Breast epithelium (tissue), 4 donors: ENCODE results near the gene CDKN2B-AS1. TPM values are rescaled to one million over a fixed set of nuclear protein-coding genes. Genes with fewer than 3 reads are reported as not detected.
A peak's percentile ranks its signal among the peaks of the same experiment; 100 is the strongest.

Experiments
- DNase-seq, 2 donors: peaks; one replicate each; pipeline ENCODE4 v3.0.0-alpha.2; 2019; ENCODE audit warnings: low spot score in 2 of 2
- H3K27ac ChIP-seq, 2 donors: fragments of 200-600 bp; sonication (generic) in 1 of 2; one replicate each; pipeline ENCODE4 v1.5.1; 2016 to 2019; ENCODE audit warnings: mild to moderate bottlenecking in 1 of 2
- H3K27me3 ChIP-seq, 2 donors: fragments of 200-600 bp; sonication (generic) in 1 of 2; one replicate each; pipeline versions ENCODE4 v1.5.1 to v1.6.0; 2017 to 2019; ENCODE audit warnings: control low read depth in 1 of 2, mild to moderate bottlenecking in 1 of 2
- H3K36me3 ChIP-seq: fragments of 200-600 bp; one replicate; pipeline ENCODE4 v1.5.1; 2019
- H3K4me1 ChIP-seq, 2 donors: fragments of 200-600 bp; sonication (generic); one replicate each; pipeline ENCODE4 v1.5.1; 2016 to 2019; ENCODE audit warnings: control low read depth in 1 of 2
- H3K4me3 ChIP-seq, 3 donors: fragments of 200-600 bp; sonication (generic); 1 replicate in 2 of 3; 2 replicates in 1 of 3; pipeline ENCODE4 v1.5.1; 2016 to 2019; ENCODE audit warnings: mild to moderate bottlenecking in 3 of 3, moderate library complexity in 2 of 3
- H3K9me3 ChIP-seq, 2 donors: fragments of 200-600 bp; sonication (generic) in 1 of 2; one replicate each; pipeline ENCODE4 v1.5.1; 2016 to 2019; ENCODE audit warnings: control low read depth in 1 of 2
- CTCF ChIP-seq, 3 donors: fragments of 450-650 bp; IDR thresholded peaks; one replicate each; pipeline ENCODE4 v1.5.1; 2016 to 2017; ENCODE audit warnings: antibody characterized with exemption in 3 of 3, mild to moderate bottlenecking in 3 of 3, moderate library complexity in 3 of 3
- POLR2A ChIP-seq: fragments of 450-650 bp; IDR thresholded peaks from one replicate; pipeline ENCODE4 v1.6.1; 2016; ENCODE audit warnings: antibody characterized with exemption, mild to moderate bottlenecking, moderate library complexity
- POLR2AphosphoS5 ChIP-seq, 3 donors: sonication (generic); formaldehyde crosslinking; IDR thresholded peaks; one replicate each; pipeline ENCODE4 v1.6.1; 2017; ENCODE audit warnings: antibody characterized with exemption in 3 of 3
- intact Hi-C: fragments of 100-400 bp; cut with DNase I; formaldehyde crosslinking; loops from one replicate; pipeline ENCODE4 v1.15.1; 2023; ENCODE audit warnings: low total_unique reads
- total RNA-seq, 3 donors: library from RNA; depleted of rRNA; stranded (reverse); fragments of >200 nt; gene quantifications; one replicate each; pipeline ENCODE4 v1.1.0, GENCODE V29; 2016

Gene CDKN2B-AS1
- total RNA-seq, 3 donors from 2014 or later: 1.3 to 4.6 (median 3.2) TPM

DNA sequence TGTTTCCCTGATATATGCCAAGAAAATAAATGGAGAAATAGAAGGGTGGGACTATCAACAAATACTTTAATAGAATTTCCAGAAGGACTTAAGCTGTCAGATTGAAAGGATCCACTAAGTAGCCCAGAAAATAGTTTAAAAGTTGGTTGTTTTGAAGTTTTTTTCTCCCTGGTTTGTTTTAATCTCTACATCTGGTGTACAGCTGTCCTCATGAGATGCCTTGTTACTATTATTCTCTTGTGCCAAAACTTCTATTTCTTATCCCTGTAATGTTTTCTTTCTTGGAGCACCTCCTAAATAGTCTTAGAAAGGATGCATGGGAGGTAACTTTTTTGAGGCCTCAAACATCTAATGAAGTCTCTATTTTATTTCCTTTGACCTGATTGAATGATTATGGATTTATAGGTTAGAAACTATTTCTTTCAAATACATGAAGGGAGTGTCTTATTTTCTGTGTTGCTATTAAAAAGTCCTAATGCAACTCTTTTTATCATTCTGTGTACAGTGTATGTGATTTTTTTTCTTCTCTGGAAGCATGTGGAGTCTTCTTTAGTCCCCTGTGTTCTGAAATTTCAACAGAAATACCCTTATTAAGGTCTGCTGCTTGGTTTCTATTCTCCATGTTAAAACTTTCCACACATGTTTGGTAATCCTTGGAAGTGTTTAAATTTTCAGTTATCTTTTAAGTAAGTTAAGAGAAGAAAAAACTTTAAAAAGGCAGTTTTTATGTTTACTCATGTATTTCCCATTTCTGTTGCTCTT is 154.5 kb downstream of the CDKN2B-AS1 start:
- H3K27ac ChIP-seq: peak overlapping the region in 1 of 2 donors; percentile 20
- H3K9me3 ChIP-seq: no peaks in the 10 kb centered on the region
- no peaks in the 10 kb centered on the region for H3K27me3 ChIP-seq
- no peaks in the 10 kb centered on the region for H3K36me3 ChIP-seq
- H3K4me3 ChIP-seq: no peak overlapping the region
- TF ChIP-seq POLR2AphosphoS5 (IDR thresholded peaks at IDR 0.05) (no peak), CTCF (IDR thresholded peaks at IDR 0.05) (no peak), POLR2A (no peak)
- no peak for DNase-seq
- H3K4me1 ChIP-seq: no peaks in the 10 kb centered on the region
- intact Hi-C loops: no loop called here

DNA sequence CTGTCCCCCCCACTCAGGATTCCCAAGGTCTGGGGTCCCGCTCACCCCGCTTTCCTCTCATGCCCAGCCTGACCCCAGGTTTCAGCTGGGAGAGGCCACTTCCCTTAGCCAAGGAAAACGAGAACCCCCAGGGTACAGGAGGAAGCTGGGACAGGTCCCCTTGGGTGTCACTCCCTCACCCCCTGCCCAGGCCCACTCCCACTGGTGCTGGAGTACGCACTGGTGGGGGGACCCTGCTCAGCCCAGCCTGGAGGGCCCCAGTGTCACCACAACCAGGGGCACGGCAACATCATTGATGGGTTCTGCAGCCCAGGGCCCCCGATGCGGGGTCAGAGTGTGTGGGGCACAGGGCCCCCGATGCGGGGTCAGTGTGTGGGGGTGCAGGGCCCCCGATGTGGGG is 159.5 kb downstream of the CDKN2B-AS1 start:
- no peak for DNase-seq
- TF ChIP-seq CTCF (IDR thresholded peaks at IDR 0.05) (no peak), POLR2AphosphoS5 (IDR thresholded peaks at IDR 0.05) (no peak), POLR2A (no peak)
- no peaks in the 10 kb centered on the region for H3K4me1 ChIP-seq
- no peak overlapping the region for H3K4me3 ChIP-seq
- H3K9me3 ChIP-seq: no peaks in the 10 kb centered on the region
- no peaks in the 10 kb centered on the region for H3K27me3 ChIP-seq
- no peaks in the 10 kb centered on the region for H3K36me3 ChIP-seq
- intact Hi-C loops: no loop called here
- H3K27ac ChIP-seq: no peak overlapping the region

GRCh38 chr9:22156586-22156985 is 162.0 kb downstream of the CDKN2B-AS1 start:
- Histone ChIP-seq H3K4me3 (no peak overlapping the region), H3K36me3 (no peaks in the 10 kb centered on the region), H3K4me1 (no peaks in the 10 kb centered on the region), H3K9me3 (no peaks in the 10 kb centered on the region), H3K27ac (no peak overlapping the region), H3K27me3 (no peaks in the 10 kb centered on the region)
- no peak for DNase-seq
- intact Hi-C loops: no loop called here
- TF ChIP-seq POLR2A (no peak), CTCF (IDR thresholded peaks at IDR 0.05) (no peak), POLR2AphosphoS5 (IDR thresholded peaks at IDR 0.05) (no peak)

DNA sequence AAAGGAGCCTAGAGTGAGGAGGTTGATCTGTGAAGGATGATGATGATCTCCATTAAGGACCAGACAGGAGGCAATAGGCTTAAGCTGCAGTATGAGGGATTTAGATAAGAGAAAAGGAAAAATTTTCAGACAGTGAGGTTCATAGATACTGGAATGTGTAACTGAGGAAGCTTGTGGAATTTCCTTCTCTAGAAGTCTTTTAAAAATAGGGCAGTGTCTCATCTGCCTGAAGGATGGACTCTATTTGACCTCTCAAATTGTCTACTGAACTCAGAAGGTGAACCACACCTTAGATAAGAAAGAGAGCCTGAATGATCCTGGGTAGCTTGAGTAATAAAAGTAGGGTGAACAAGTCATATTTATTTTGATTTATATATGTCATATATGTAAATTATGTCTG is 162.7 kb downstream of the CDKN2B-AS1 start:
- H3K4me3 ChIP-seq: no peak overlapping the region
- intact Hi-C loops: no loop called here
- H3K27ac ChIP-seq: no peak overlapping the region
- no peak for TF ChIP-seq POLR2A
- TF ChIP-seq POLR2AphosphoS5 (IDR thresholded peaks at IDR 0.05): no peak
- TF ChIP-seq CTCF (IDR thresholded peaks at IDR 0.05): no peak
- no peaks in the 10 kb centered on the region for H3K4me1 ChIP-seq
- DNase-seq: no peak
- H3K27me3 ChIP-seq: no peaks in the 10 kb centered on the region
- no peaks in the 10 kb centered on the region for H3K9me3 ChIP-seq
- no peaks in the 10 kb centered on the region for H3K36me3 ChIP-seq

DNA sequence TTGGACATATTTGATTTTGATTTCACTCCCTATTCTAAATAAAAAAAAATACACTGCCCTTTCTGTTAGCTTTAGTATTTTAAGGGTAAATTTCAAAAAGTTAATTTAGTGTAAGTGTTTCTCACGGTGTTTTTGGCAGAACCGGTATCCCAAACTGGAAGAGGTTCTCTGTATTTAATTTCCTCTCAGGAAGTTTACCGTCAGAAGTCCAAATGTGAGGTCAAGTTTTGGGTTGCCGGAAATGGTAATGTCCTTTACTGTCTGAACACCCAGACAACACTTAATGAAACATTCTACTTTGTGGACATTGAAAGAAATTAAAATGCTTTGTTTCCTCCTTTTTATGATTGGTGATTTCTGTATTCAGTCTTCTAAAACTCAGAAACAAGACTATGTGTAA is 163.2 kb downstream of the CDKN2B-AS1 start:
- DNase-seq: no peak
- no peak overlapping the region for H3K4me3 ChIP-seq
- H3K27ac ChIP-seq: peak overlapping the region in 1 of 2 donors; percentile 3
- H3K9me3 ChIP-seq: no peaks in the 10 kb centered on the region
- H3K36me3 ChIP-seq: no peaks in the 10 kb centered on the region
- TF ChIP-seq POLR2AphosphoS5 (IDR thresholded peaks at IDR 0.05) (no peak), CTCF (IDR thresholded peaks at IDR 0.05) (no peak), POLR2A (no peak)
- intact Hi-C loops: no loop called here
- no peaks in the 10 kb centered on the region for H3K27me3 ChIP-seq
- H3K4me1 ChIP-seq: no peaks in the 10 kb centered on the region
